ENCODE results near the gene MYO1B. TPM values are rescaled to one million over a fixed set of nuclear protein-coding genes. Genes with fewer than 3 reads are reported as not detected.
A peak's percentile ranks its signal among the peaks of the same experiment; 100 is the strongest.

Gene MYO1B
- total and polyA plus RNA-seq, 2 donors (not counting 1 experiment from before 2014, with no cell fraction given), result 151 to 194 TPM

GRCh38 chr2:191299010-191299409, 53.8 kb downstream of the MYO1B start:
- H3K9me3 ChIP-seq (ENCODE audit: control insufficient read depth, insufficient read depth, low read depth, low read length), result no peaks in the 10 kb centered on the region
- H3K36me3 ChIP-seq (ENCODE audit: control insufficient read depth, insufficient read depth, low read length), result no peaks in the 10 kb centered on the region
- H3K79me2 ChIP-seq (ENCODE audit: control insufficient read depth, insufficient read depth, low read length), result peaks cover 68% of the 10 kb centered on the region
- H3K27ac ChIP-seq (ENCODE audit: insufficient read depth, low read length), result peak overlapping the region; percentile 23
- no peak overlapping the region for H2AFZ ChIP-seq (ENCODE audit: low read length)
- no peak for DNase-seq (ENCODE audit: low read depth in 2 of 2)
- no peak overlapping the region for H3K9ac ChIP-seq (ENCODE audit: insufficient read depth, low read length)
- H3K4me3 ChIP-seq (replicated peaks in 1 of 4; ENCODE audit: control extremely low read depth in 1 of 4, insufficient read depth in 1 of 4, low read depth in 3 of 4, low read length in 4 of 4), result no peak overlapping the region
- no peaks in the 10 kb centered on the region for H3K27me3 ChIP-seq (ENCODE audit: control insufficient read depth, insufficient read depth, low read length)
- no peaks in the 10 kb centered on the region for H4K20me1 ChIP-seq (ENCODE audit: control insufficient read depth, extremely low read depth, insufficient read depth, low read length)
- TF ChIP-seq CTCF (conservative IDR thresholded peaks at IDR 0.05 in 1 of 2, IDR thresholded peaks at IDR 0.05 in 1 of 2; ENCODE audit: low read depth in 1 of 2, low read length in 2 of 2), result peak; percentile 38 to 42
- TF ChIP-seq EZH2 (IDR thresholded peaks at IDR 0.05; ENCODE audit: low read length, missing control alignments), result no peak
- peaks cover 34% of the 10 kb centered on the region for H3K4me1 ChIP-seq (ENCODE audit: control insufficient read depth, extremely low read depth, insufficient read depth, low read length)
- no peak overlapping the region for H3K4me2 ChIP-seq (ENCODE audit: extremely low read depth, insufficient read depth, low read length)

- H3K27me3 ChIP-seq (ENCODE audit: control insufficient read depth, insufficient read depth, low read length), result no peaks in the 10 kb centered on the region
- peaks cover 41% of the 10 kb centered on the region for H3K4me1 ChIP-seq (ENCODE audit: control insufficient read depth, extremely low read depth, insufficient read depth, low read length)
- H3K9ac ChIP-seq (ENCODE audit: insufficient read depth, low read length), result no peak overlapping the region
- H4K20me1 ChIP-seq (ENCODE audit: control insufficient read depth, extremely low read depth, insufficient read depth, low read length), result no peaks in the 10 kb centered on the region
- H2AFZ ChIP-seq (ENCODE audit: low read length), result no peak overlapping the region
- DNase-seq (ENCODE audit: low read depth in 2 of 2), result no peak
- H3K4me2 ChIP-seq (ENCODE audit: extremely low read depth, insufficient read depth, low read length), result no peak overlapping the region
- peaks cover 62% of the 10 kb centered on the region for H3K79me2 ChIP-seq (ENCODE audit: control insufficient read depth, insufficient read depth, low read length)
- H3K36me3 ChIP-seq (ENCODE audit: control insufficient read depth, insufficient read depth, low read length), result no peaks in the 10 kb centered on the region
- no peak overlapping the region for H3K27ac ChIP-seq (ENCODE audit: insufficient read depth, low read length)
- no peak for TF ChIP-seq CTCF (conservative IDR thresholded peaks at IDR 0.05 in 1 of 2, IDR thresholded peaks at IDR 0.05 in 1 of 2; ENCODE audit: low read depth in 1 of 2, low read length in 2 of 2)
- no peak for TF ChIP-seq EZH2 (IDR thresholded peaks at IDR 0.05; ENCODE audit: low read length, missing control alignments)
- no peak overlapping the region for H3K4me3 ChIP-seq (replicated peaks in 1 of 4; ENCODE audit: control extremely low read depth in 1 of 4, insufficient read depth in 1 of 4, low read depth in 3 of 4, low read length in 4 of 4)
- H3K9me3 ChIP-seq (ENCODE audit: control insufficient read depth, insufficient read depth, low read depth, low read length), result no peaks in the 10 kb centered on the region
Observed at GRCh38 chr2:191299866-191300265, 54.7 kb downstream of the MYO1B start.

GRCh38 chr2:191301971-191302370, 56.8 kb downstream of the MYO1B start:
- no peak for DNase-seq (ENCODE audit: low read depth in 2 of 2)
- Histone ChIP-seq H3K27ac (ENCODE audit: insufficient read depth, low read length) (no peak overlapping the region), H3K4me3 (replicated peaks in 1 of 4; ENCODE audit: control extremely low read depth in 1 of 4, insufficient read depth in 1 of 4, low read depth in 3 of 4, low read length in 4 of 4) (no peak overlapping the region), H3K9ac (ENCODE audit: insufficient read depth, low read length) (no peak overlapping the region), H3K4me2 (ENCODE audit: extremely low read depth, insufficient read depth, low read length) (no peak overlapping the region), H3K27me3 (ENCODE audit: control insufficient read depth, insufficient read depth, low read length) (no peaks in the 10 kb centered on the region), H3K36me3 (ENCODE audit: control insufficient read depth, insufficient read depth, low read length) (no peaks in the 10 kb centered on the region), H3K9me3 (ENCODE audit: control insufficient read depth, insufficient read depth, low read depth, low read length) (no peaks in the 10 kb centered on the region), H3K4me1 (ENCODE audit: control insufficient read depth, extremely low read depth, insufficient read depth, low read length) (peaks cover 36% of the 10 kb centered on the region), H3K79me2 (ENCODE audit: control insufficient read depth, insufficient read depth, low read length) (peaks cover 68% of the 10 kb centered on the region), H2AFZ (ENCODE audit: low read length) (no peak overlapping the region), H4K20me1 (ENCODE audit: control insufficient read depth, extremely low read depth, insufficient read depth, low read length) (no peaks in the 10 kb centered on the region)
- no peak for TF ChIP-seq EZH2 (IDR thresholded peaks at IDR 0.05; ENCODE audit: low read length, missing control alignments)
- TF ChIP-seq CTCF (conservative IDR thresholded peaks at IDR 0.05 in 1 of 2, IDR thresholded peaks at IDR 0.05 in 1 of 2; ENCODE audit: low read depth in 1 of 2, low read length in 2 of 2), result no peak

Measured in fibroblast of lung (primary cell).